ENCODE data around the gene FOXE1.

Gene FOXE1

GRCh38 chr9:97848480-97849237, 4.4 kb upstream of the FOXE1 start:
- DNase-seq = no peak

- DNase-seq = no peak
Observed at GRCh38 chr9:97849980-97850379, 3.0 kb upstream of the FOXE1 start.

- no peak for DNase-seq
Observed at GRCh38 chr9:97850746-97851445, 2.1 kb upstream of the FOXE1 start.

- no peak for DNase-seq
Observed at GRCh38 chr9:97851446-97851883, 1.6 kb upstream of the FOXE1 start.

- no peak for DNase-seq
Observed at GRCh38 chr9:97852001-97852398, 1.0 kb upstream of the FOXE1 start.

- no peak for DNase-seq
Observed at GRCh38 chr9:97852399-97853055, 499 bp upstream of the FOXE1 start.

GRCh38 chr9:97853844-97854695, 1.0 kb downstream of the FOXE1 start:
- DNase-seq = no peak

GRCh38 chr9:97854696-97855485, 1.9 kb downstream of the FOXE1 start:
- no peak for DNase-seq

- DNase-seq = no peak
Observed at GRCh38 chr9:97855486-97855875, 2.5 kb downstream of the FOXE1 start.

- no peak for DNase-seq
Observed at GRCh38 chr9:97855899-97856298, 2.9 kb downstream of the FOXE1 start.

- DNase-seq = no peak
Observed at GRCh38 chr9:97856857-97857605, 4.0 kb downstream of the FOXE1 start.

- no peak for DNase-seq
Observed at GRCh38 chr9:97857606-97858392, 4.8 kb downstream of the FOXE1 start.

- DNase-seq = peak in 1 of 2 experiments; percentile 10
Observed at GRCh38 chr9:97858393-97858713, 5.3 kb downstream of the FOXE1 start.

GRCh38 chr9:97858826-97859225, 5.8 kb downstream of the FOXE1 start:
- no peak for DNase-seq

GRCh38 chr9:97859346-97859745, 6.3 kb downstream of the FOXE1 start:
- DNase-seq = no peak

- DNase-seq = no peak
Observed at GRCh38 chr9:97860451-97861147, 7.6 kb downstream of the FOXE1 start.

GRCh38 chr9:97861148-97861475, 8.1 kb downstream of the FOXE1 start:
- DNase-seq = no peak

- no peak for DNase-seq
Observed at GRCh38 chr9:97863314-97863713, 10.3 kb downstream of the FOXE1 start.

GRCh38 chr9:97864396-97864795, 11.4 kb downstream of the FOXE1 start:
- DNase-seq = no peak

- no peak for DNase-seq
Observed at GRCh38 chr9:97866300-97866699, 13.3 kb downstream of the FOXE1 start.

Data from Kasumi-1 (cell line).